ENCODE measurements around the gene IQCE. TPM values are rescaled to one million over a fixed set of nuclear protein-coding genes. Genes with fewer than 3 reads are reported as not detected.

IQCE gene
- total and polyA plus RNA-seq, 2 donors from 2014 or later, result 6.1 to 27.8 TPM

DNA sequence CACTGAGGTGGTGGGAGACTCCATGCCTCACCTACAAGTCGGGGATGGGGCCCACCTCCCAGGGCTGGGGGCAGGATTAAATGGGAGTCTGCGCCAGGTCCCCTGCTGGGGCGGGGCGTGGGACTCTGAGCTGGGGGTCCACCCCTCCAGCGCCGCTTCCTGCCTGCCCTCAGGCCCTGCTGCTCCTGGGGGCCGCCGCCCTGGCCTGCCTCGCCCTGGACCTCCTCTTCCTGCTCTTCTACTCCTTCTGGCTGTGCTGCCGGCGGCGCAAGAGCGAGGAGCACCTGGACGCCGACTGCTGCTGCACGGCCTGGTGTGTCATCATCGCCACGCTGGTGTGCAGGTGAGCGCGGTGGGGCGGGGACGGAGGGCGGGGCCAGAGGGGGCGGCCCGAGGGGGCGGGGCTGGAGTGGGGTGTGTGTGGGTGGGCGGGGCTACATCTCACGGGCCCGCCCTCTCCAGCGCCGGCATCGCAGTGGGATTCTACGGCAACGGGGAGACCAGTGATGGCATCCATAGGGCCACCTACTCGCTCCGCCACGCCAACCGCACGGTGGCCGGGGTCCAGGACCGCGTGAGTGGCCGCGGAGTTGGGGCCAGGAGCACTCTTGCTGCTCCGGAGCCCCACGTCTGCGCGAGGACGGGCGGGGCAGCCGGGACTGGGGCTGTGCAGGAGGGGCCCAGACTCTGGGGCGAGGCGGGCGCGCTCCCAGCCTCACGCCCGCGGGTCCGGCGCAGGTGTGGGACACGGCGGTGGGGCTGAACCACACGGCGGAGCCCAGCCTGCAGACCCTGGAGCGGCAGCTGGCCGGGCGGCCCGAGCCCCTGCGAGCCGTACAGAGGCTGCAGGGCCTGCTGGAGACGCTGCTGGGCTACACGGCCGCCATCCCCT lies 88.1 kb downstream of the IQCE start:
- Histone ChIP-seq H3K27me3 (ENCODE audit: control insufficient read depth, insufficient read depth, low read length) (no peaks in the 10 kb centered on the region), H3K27ac (ENCODE audit: low read depth in 2 of 2, low read length in 2 of 2) (no peak overlapping the region), H3K36me3 (ENCODE audit: control insufficient read depth in 2 of 3, insufficient read depth in 3 of 3, low read length in 3 of 3) (peaks cover 3 to 15% (median 4%) of the 10 kb centered on the region in 3 donors), H3K9ac (ENCODE audit: low read length in 3 of 3) (no peak overlapping the region), H3K9me3 (ENCODE audit: control insufficient read depth in 2 of 3, insufficient read depth in 1 of 3, low read length in 3 of 3) (no peaks in the 10 kb centered on the region), H3K4me1 (ENCODE audit: control insufficient read depth in 2 of 3, insufficient read depth in 2 of 3, low read depth in 1 of 3, low read length in 3 of 3) (peaks cover 0 to 11% (median 2%) of the 10 kb centered on the region in 3 donors), H3K4me3 (ENCODE audit: low read length in 3 of 3) (no peak overlapping the region)
- TF ChIP-seq CTCF (IDR thresholded peaks at IDR 0.05; ENCODE audit: borderline replicate concordance, extremely low read depth, insufficient read depth), result no peak
- DNase-seq (peak in 1 of 5 donors; percentile 66), FAIRE-seq (no peak)
- intact Hi-C loops (cut with DNase I), result no loop called here

GRCh38 chr7:2647594-2648172 lies 88.9 kb downstream of the IQCE start:
- H3K9ac ChIP-seq (ENCODE audit: low read length in 3 of 3), result no peak overlapping the region
- no peaks in the 10 kb centered on the region for H3K27me3 ChIP-seq (ENCODE audit: control insufficient read depth, insufficient read depth, low read length)
- H3K4me1 ChIP-seq (ENCODE audit: control insufficient read depth in 2 of 3, insufficient read depth in 2 of 3, low read depth in 1 of 3, low read length in 3 of 3), result peaks cover 0 to 11% (median 0%) of the 10 kb centered on the region in 3 donors
- no peak for DNase-seq
- no peak for TF ChIP-seq CTCF (IDR thresholded peaks at IDR 0.05; ENCODE audit: borderline replicate concordance, extremely low read depth, insufficient read depth)
- H3K27ac ChIP-seq (ENCODE audit: low read depth in 2 of 2, low read length in 2 of 2), result no peak overlapping the region
- no peak for FAIRE-seq
- H3K9me3 ChIP-seq (ENCODE audit: control insufficient read depth in 2 of 3, insufficient read depth in 1 of 3, low read length in 3 of 3), result no peaks in the 10 kb centered on the region
- intact Hi-C loops (cut with DNase I), result no loop called here
- H3K36me3 ChIP-seq (ENCODE audit: control insufficient read depth in 2 of 3, insufficient read depth in 3 of 3, low read length in 3 of 3), result peaks cover 4 to 17% (median 5%) of the 10 kb centered on the region in 3 donors
- H3K4me3 ChIP-seq (ENCODE audit: low read length in 3 of 3), result no peak overlapping the region

DNA sequence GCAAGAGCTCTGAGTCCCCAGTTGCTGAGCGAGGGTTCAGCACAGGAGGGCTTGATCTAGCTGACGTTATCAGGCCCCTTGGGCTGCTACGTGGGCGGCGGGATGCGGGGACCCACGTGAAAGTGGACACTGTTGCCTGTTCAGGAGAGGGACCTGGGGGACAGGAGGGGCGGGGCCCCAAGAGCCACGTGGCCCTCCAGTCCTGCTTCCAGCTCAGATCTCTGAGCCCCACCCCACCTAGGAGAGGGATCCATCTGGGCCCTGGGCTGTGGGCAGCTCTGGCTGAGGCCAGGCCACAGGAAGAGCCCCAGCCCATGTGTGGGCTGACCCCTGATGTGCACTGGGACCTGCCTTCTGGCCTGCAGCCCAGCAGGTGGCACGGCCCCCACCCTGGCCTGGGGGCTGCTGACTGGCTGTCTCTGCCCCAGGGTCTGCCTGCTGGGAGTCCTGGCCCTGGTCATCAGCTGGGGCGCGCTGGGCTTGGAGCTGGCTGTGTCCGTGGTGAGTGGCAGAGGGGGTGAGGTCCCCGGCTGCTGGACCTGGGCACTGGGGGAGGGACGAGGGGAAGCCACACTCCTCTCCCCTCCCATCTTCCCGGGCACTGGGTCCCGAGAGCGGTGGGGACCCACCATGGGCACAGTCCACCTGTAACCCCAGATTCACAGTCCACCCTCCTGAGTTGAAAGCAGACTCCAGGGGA lies 90.5 kb downstream of the IQCE start:
- peaks cover 4 to 17% (median 5%) of the 10 kb centered on the region in 3 donors for H3K36me3 ChIP-seq (ENCODE audit: control insufficient read depth in 2 of 3, insufficient read depth in 3 of 3, low read length in 3 of 3)
- peaks cover 0 to 8% (median 0%) of the 10 kb centered on the region in 3 donors for H3K4me1 ChIP-seq (ENCODE audit: control insufficient read depth in 2 of 3, insufficient read depth in 2 of 3, low read depth in 1 of 3, low read length in 3 of 3)
- intact Hi-C loops (cut with DNase I), result no loop called here
- no peak for TF ChIP-seq CTCF (IDR thresholded peaks at IDR 0.05; ENCODE audit: borderline replicate concordance, extremely low read depth, insufficient read depth)
- H3K27ac ChIP-seq (ENCODE audit: low read depth in 2 of 2, low read length in 2 of 2), result no peak overlapping the region
- H3K27me3 ChIP-seq (ENCODE audit: control insufficient read depth, insufficient read depth, low read length), result no peaks in the 10 kb centered on the region
- DNase-seq (no peak), FAIRE-seq (no peak)
- H3K4me3 ChIP-seq (ENCODE audit: low read length in 3 of 3), result no peak overlapping the region
- no peak overlapping the region for H3K9ac ChIP-seq (ENCODE audit: low read length in 3 of 3)
- no peaks in the 10 kb centered on the region for H3K9me3 ChIP-seq (ENCODE audit: control insufficient read depth in 2 of 3, insufficient read depth in 1 of 3, low read length in 3 of 3)

Data from kidney (tissue), 14 donors.